HepG2 (cell line): ENCODE data around the gene DIAPH1. TPM values are rescaled to one million over a fixed set of nuclear protein-coding genes. Genes with fewer than 3 reads are reported as not detected.
A peak's percentile ranks its signal among the peaks of the same experiment; 100 is the strongest.

Experiments used
- ELF1 ChIP-seq: sonication (generic); formaldehyde crosslinking; IDR thresholded peaks from 2 replicates; pipeline ENCODE4 v1.4.0; 2020; ENCODE audit warnings: missing genetic modification reagents
- ESRRA ChIP-seq: sonication (generic); formaldehyde crosslinking; IDR thresholded peaks from 2 replicates; pipeline ENCODE4 v1.5.1; 2020; ENCODE audit warnings: mild to moderate bottlenecking, low read depth, missing genetic modification reagents
- GATAD1 ChIP-seq: IDR thresholded peaks from 2 replicates; pipeline ENCODE4 v1.6.1; 2016; ENCODE audit warnings: missing genetic modification reagents, missing compliant biosample characterization
- MED13 ChIP-seq: sonication (generic); formaldehyde crosslinking; IDR thresholded peaks from 2 replicates; pipeline ENCODE4 v1.5.0; 2020; ENCODE audit warnings: missing genetic modification reagents
- NFIC ChIP-seq: IDR thresholded peaks from 2 replicates; pipeline ENCODE4 v1.6.1; 2012; ENCODE audit warnings: mild to moderate bottlenecking, low read length, inconsistent platforms
- ZNF138 ChIP-seq: sonication (generic); formaldehyde crosslinking; IDR thresholded peaks from 2 replicates; pipeline ENCODE4 v1.5.0; 2020; ENCODE audit warnings: mild to moderate bottlenecking, low read depth, missing genetic modification reagents
- ZNF382 ChIP-seq: sonication (generic); formaldehyde crosslinking; IDR thresholded peaks from 2 replicates; pipeline ENCODE4 v1.5.0; 2020; ENCODE audit warnings: missing genetic modification reagents, mild to moderate bottlenecking, borderline replicate concordance
- ZNF451 ChIP-seq: sonication (generic); formaldehyde crosslinking; IDR thresholded peaks from 2 replicates; pipeline ENCODE4 v1.5.0; 2020; ENCODE audit warnings: mild to moderate bottlenecking, missing genetic modification reagents
- ZNF607 ChIP-seq: sonication (generic); formaldehyde crosslinking; IDR thresholded peaks from 2 replicates; pipeline ENCODE4 v1.5.1; 2020; ENCODE audit warnings: missing genetic modification reagents, mild to moderate bottlenecking, borderline replicate concordance
- ZSCAN12 ChIP-seq: sonication (generic); formaldehyde crosslinking; IDR thresholded peaks from 2 replicates; pipeline ENCODE4 v1.9.0; 2021; ENCODE audit warnings: mild to moderate bottlenecking, missing genetic modification reagents
- polyA plus RNA-seq, 8 experiments: library from polyadenylated mRNA; depleted of rRNA in 3 of 8; stranded (reverse) in 7 of 8; unstranded in 1 of 8; fragments of >200 nt; fragmentation: Illumina TruSeq in 4 of 8; extraction: Trizol in 4 of 8; gene quantifications; 2 replicates each; pipeline versions ENCODE4 v1.2.1 to v1.2.3, GENCODE V29; 2011 to 2016; ENCODE audit warnings: low read depth in 4 of 8, missing spikeins in 1 of 8, mixed read lengths in 1 of 8; ENCODE audit not compliant: insufficient read depth in 1 of 8
- total RNA-seq, 5 experiments: library from RNA; depleted of rRNA; stranded (reverse); fragments of >200 nt; fragmentation: Illumina TruSeq; extraction: Trizol; gene quantifications; 2 replicates each; pipeline ENCODE4 v1.2.3, GENCODE V29; 2016; ENCODE audit warnings: low read depth in 1 of 5
- TF ChIP-seq, protein P1 (sequence below): sonication (generic); formaldehyde crosslinking; IDR thresholded peaks from 2 replicates; pipeline ENCODE4 v1.4.0; 2020; ENCODE audit warnings: missing genetic modification reagents
- TF ChIP-seq, protein P2 (sequence below): fragments of 450-650 bp; IDR thresholded peaks from 2 replicates; pipeline ENCODE4 v1.6.1; 2017
- TF ChIP-seq, protein P3 (sequence below): sonication (generic); formaldehyde crosslinking; IDR thresholded peaks from 2 replicates; pipeline ENCODE4 v1.5.1; 2020; ENCODE audit warnings: mild to moderate bottlenecking, moderate library complexity, missing genetic modification reagents
- TF ChIP-seq, protein P4 (sequence below): sonication (generic); formaldehyde crosslinking; IDR thresholded peaks from 2 replicates; pipeline ENCODE4 v1.5.0; 2020; ENCODE audit warnings: mild to moderate bottlenecking, missing genetic modification reagents, borderline replicate concordance
- TF ChIP-seq, protein P5 (sequence below): sonication (generic); formaldehyde crosslinking; IDR thresholded peaks from 2 replicates; pipeline ENCODE4 v1.8.0; 2022; ENCODE audit warnings: mild to moderate bottlenecking, missing genetic modification reagents; ENCODE audit not compliant: insufficient replicate concordance

DIAPH1 gene
- total and polyA plus RNA-seq, 2 of the 13 experiments (the other 11 are each of a cell fraction or from before 2014, with no cell fraction given): 25.1 to 33.9 TPM

DNA sequence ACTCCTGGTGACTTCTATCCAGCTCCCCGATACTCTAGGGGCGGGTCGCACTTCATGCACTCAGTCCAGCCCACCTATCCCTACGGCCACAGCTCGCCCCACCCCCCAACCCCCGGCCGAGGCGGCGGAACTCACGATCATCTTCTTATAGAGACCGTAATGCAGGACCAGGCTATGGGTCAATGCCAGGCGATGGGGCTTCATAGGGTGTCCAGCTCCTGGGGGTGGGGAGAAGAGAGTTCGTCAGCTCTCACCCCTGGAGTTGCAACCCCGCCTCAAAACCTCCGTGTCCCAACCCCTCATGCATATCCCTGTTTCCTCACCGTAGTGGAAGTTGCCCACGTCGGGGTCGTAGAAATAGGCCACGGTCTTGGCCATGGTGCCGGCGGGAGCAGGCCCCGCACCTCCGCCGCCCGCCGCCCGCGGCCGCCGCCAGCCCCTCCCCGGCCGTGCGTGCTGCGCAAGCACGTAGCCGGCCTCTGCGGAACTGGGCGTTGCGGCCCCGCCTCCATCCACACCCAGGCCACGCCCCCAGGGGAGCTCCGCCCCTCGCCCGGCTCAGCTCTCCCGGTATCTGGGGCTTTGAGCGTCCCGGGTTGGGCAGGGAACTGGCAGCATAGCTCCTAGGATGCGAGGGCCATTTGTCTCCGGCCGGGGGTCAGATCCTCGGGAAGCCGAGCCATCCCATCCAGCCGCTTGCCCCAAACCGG is 17.8 kb upstream of the DIAPH1 start, which contains the start of the genes HDAC3 and RELL2 (continued):
- TF ChIP-seq, protein P1, sequence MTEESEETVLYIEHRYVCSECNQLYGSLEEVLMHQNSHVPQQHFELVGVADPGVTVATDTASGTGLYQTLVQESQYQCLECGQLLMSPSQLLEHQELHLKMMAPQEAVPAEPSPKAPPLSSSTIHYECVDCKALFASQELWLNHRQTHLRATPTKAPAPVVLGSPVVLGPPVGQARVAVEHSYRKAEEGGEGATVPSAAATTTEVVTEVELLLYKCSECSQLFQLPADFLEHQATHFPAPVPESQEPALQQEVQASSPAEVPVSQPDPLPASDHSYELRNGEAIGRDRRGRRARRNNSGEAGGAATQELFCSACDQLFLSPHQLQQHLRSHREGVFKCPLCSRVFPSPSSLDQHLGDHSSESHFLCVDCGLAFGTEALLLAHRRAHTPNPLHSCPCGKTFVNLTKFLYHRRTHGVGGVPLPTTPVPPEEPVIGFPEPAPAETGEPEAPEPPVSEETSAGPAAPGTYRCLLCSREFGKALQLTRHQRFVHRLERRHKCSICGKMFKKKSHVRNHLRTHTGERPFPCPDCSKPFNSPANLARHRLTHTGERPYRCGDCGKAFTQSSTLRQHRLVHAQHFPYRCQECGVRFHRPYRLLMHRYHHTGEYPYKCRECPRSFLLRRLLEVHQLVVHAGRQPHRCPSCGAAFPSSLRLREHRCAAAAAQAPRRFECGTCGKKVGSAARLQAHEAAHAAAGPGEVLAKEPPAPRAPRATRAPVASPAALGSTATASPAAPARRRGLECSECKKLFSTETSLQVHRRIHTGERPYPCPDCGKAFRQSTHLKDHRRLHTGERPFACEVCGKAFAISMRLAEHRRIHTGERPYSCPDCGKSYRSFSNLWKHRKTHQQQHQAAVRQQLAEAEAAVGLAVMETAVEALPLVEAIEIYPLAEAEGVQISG (CRISPR knock-in tag): peak; percentile 45
- TF ChIP-seq, protein P2, sequence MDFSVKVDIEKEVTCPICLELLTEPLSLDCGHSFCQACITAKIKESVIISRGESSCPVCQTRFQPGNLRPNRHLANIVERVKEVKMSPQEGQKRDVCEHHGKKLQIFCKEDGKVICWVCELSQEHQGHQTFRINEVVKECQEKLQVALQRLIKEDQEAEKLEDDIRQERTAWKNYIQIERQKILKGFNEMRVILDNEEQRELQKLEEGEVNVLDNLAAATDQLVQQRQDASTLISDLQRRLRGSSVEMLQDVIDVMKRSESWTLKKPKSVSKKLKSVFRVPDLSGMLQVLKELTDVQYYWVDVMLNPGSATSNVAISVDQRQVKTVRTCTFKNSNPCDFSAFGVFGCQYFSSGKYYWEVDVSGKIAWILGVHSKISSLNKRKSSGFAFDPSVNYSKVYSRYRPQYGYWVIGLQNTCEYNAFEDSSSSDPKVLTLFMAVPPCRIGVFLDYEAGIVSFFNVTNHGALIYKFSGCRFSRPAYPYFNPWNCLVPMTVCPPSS: no peak
- TF ChIP-seq ESRRA (CRISPR knock-in tag) (no peak), ZNF138 (CRISPR knock-in tag) (no peak), ZSCAN12 (CRISPR knock-in tag) (no peak), ZNF382 (CRISPR knock-in tag) (no peak), ELF1 (CRISPR knock-in tag) (peak; percentile 61), ZNF607 (no peak; the same call in none of the 2 replicates), ZNF451 (CRISPR knock-in tag) (peak; percentile 57; the same call in 1 of the 2 replicates), NFIC (no peak), MED13 (CRISPR knock-in tag) (no peak), GATAD1 (CRISPR knock-in tag) (no peak)
- TF ChIP-seq, protein P3, sequence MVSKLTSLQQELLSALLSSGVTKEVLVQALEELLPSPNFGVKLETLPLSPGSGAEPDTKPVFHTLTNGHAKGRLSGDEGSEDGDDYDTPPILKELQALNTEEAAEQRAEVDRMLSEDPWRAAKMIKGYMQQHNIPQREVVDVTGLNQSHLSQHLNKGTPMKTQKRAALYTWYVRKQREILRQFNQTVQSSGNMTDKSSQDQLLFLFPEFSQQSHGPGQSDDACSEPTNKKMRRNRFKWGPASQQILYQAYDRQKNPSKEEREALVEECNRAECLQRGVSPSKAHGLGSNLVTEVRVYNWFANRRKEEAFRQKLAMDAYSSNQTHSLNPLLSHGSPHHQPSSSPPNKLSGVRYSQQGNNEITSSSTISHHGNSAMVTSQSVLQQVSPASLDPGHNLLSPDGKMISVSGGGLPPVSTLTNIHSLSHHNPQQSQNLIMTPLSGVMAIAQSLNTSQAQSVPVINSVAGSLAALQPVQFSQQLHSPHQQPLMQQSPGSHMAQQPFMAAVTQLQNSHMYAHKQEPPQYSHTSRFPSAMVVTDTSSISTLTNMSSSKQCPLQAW: peak; percentile 78; the same call in 1 of the 2 replicates
- TF ChIP-seq, protein P4, sequence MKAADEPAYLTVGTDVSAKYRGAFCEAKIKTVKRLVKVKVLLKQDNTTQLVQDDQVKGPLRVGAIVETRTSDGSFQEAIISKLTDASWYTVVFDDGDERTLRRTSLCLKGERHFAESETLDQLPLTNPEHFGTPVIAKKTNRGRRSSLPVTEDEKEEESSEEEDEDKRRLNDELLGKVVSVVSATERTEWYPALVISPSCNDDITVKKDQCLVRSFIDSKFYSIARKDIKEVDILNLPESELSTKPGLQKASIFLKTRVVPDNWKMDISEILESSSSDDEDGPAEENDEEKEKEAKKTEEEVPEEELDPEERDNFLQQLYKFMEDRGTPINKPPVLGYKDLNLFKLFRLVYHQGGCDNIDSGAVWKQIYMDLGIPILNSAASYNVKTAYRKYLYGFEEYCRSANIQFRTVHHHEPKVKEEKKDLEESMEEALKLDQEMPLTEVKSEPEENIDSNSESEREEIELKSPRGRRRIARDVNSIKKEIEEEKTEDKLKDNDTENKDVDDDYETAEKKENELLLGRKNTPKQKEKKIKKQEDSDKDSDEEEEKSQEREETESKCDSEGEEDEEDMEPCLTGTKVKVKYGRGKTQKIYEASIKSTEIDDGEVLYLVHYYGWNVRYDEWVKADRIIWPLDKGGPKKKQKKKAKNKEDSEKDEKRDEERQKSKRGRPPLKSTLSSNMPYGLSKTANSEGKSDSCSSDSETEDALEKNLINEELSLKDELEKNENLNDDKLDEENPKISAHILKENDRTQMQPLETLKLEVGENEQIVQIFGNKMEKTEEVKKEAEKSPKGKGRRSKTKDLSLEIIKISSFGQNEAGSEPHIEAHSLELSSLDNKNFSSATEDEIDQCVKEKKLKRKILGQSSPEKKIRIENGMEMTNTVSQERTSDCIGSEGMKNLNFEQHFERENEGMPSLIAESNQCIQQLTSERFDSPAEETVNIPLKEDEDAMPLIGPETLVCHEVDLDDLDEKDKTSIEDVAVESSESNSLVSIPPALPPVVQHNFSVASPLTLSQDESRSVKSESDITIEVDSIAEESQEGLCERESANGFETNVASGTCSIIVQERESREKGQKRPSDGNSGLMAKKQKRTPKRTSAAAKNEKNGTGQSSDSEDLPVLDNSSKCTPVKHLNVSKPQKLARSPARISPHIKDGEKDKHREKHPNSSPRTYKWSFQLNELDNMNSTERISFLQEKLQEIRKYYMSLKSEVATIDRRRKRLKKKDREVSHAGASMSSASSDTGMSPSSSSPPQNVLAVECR (CRISPR knock-in tag): peak; percentile 45; the same call in 1 of the 2 replicates
- TF ChIP-seq, protein P5, sequence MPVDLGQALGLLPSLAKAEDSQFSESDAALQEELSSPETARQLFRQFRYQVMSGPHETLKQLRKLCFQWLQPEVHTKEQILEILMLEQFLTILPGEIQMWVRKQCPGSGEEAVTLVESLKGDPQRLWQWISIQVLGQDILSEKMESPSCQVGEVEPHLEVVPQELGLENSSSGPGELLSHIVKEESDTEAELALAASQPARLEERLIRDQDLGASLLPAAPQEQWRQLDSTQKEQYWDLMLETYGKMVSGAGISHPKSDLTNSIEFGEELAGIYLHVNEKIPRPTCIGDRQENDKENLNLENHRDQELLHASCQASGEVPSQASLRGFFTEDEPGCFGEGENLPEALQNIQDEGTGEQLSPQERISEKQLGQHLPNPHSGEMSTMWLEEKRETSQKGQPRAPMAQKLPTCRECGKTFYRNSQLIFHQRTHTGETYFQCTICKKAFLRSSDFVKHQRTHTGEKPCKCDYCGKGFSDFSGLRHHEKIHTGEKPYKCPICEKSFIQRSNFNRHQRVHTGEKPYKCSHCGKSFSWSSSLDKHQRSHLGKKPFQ: peak; percentile 46
